DND-41 (cell line): Measurements from ENCODE around the gene STRN.

ENCODE experiments used
- ATAC-seq: fragments of 200-7000 bp; cut with Tn5 transposase; 3 replicates; pipeline ENCODE4 v1.9.1; 2021; ENCODE audit warnings: low read depth; ENCODE audit not compliant: insufficient read depth
- DNase-seq: peaks from one replicate; pipeline ENCODE4 v3.0.0-alpha.2; 2020
- H2AFZ ChIP-seq: 2 replicates; pipeline ENCODE4 v1.6.0; 2012; ENCODE audit warnings: low read depth, low read length
- H3K27ac ChIP-seq: 2 replicates; pipeline ENCODE4 v1.5.1; 2012; ENCODE audit warnings: low read length, inconsistent platforms
- H3K27me3 ChIP-seq: fragments of 200-600 bp; sonication (generic); 2 replicates; pipeline ENCODE4 v1.6.0; 2012; ENCODE audit warnings: low read length, mild to moderate bottlenecking, inconsistent platforms; ENCODE audit not compliant: insufficient read depth, poor library complexity
- H3K36me3 ChIP-seq: 2 replicates; pipeline ENCODE4 v1.5.1; 2012; ENCODE audit warnings: low read length, inconsistent platforms; ENCODE audit not compliant: insufficient read depth
- H3K4me1 ChIP-seq: 2 replicates; pipeline ENCODE4 v1.5.1; 2012; ENCODE audit warnings: mild to moderate bottlenecking, low read length; ENCODE audit not compliant: insufficient read depth
- H3K4me2 ChIP-seq: 2 replicates; pipeline ENCODE4 v1.6.0; 2012; ENCODE audit warnings: mild to moderate bottlenecking, moderate library complexity, low read length, inconsistent platforms; ENCODE audit not compliant: insufficient read depth
- H3K4me3 ChIP-seq, 2 experiments: fragments of 200-600 bp in 1 of 2; shearing (Covaris generic) in 1 of 2; 2 replicates each; pipeline ENCODE4 v1.5.1; 2012 to 2016; ENCODE audit warnings: inconsistent platforms in 2 of 2, low read length in 2 of 2, mild to moderate bottlenecking in 2 of 2, low read depth in 1 of 2, moderate library complexity in 1 of 2
- H3K79me2 ChIP-seq: 2 replicates; pipeline ENCODE4 v1.6.0; 2012; ENCODE audit warnings: low read length, inconsistent platforms; ENCODE audit not compliant: insufficient read depth
- H3K9ac ChIP-seq: 2 replicates; pipeline ENCODE4 v1.6.0; 2012; ENCODE audit warnings: low read depth, mild to moderate bottlenecking, inconsistent platforms, low read length, moderate library complexity
- H3K9me3 ChIP-seq: 2 replicates; pipeline ENCODE4 v1.5.1; 2012; ENCODE audit warnings: low read length, moderate library complexity, mild to moderate bottlenecking, inconsistent platforms; ENCODE audit not compliant: insufficient read depth, severe bottlenecking
- H4K20me1 ChIP-seq: 2 replicates; pipeline ENCODE4 v1.6.0; 2012; ENCODE audit warnings: low read length; ENCODE audit not compliant: insufficient read depth
- CTCF ChIP-seq: IDR thresholded peaks from 2 replicates; pipeline ENCODE4 v1.5.1; 2012; ENCODE audit warnings: borderline replicate concordance, low read length, moderate library complexity, mild to moderate bottlenecking; ENCODE audit not compliant: poor library complexity, severe bottlenecking; ENCODE audit errors: extremely low read depth
- EZH2 ChIP-seq: IDR thresholded peaks from 3 replicates; pipeline ENCODE4 v1.6.1; 2012; ENCODE audit warnings: borderline replicate concordance, low read depth, mild to moderate bottlenecking, moderate library complexity, low read length, inconsistent platforms; ENCODE audit not compliant: severe bottlenecking

STRN gene

GRCh38 chr2:36960005-36960675, 6.2 kb downstream of the STRN start:
- Histone ChIP-seq H3K27ac (no peak overlapping the region), H3K9me3 (no peaks in the 10 kb centered on the region), H2AFZ (no peak overlapping the region), H3K4me1 (peaks cover 9% of the 10 kb centered on the region), H3K79me2 (peaks cover 88% of the 10 kb centered on the region), H3K36me3 (no peaks in the 10 kb centered on the region; the same call in 1 of the 2 replicates), H4K20me1 (peaks cover 15% of the 10 kb centered on the region; the same call in 1 of the 2 replicates), H3K27me3 (no peaks in the 10 kb centered on the region), H3K4me2 (no peak overlapping the region), H3K4me3 (no peak overlapping the region), H3K9ac (no peak overlapping the region)
- DNase-seq (no peak), ATAC-seq (no peak)
- TF ChIP-seq EZH2 (no peak), CTCF (no peak)

- TF ChIP-seq EZH2, result no peak
- TF ChIP-seq CTCF, result no peak
- H3K36me3 ChIP-seq, result peaks cover 8% of the 10 kb centered on the region
- peaks cover 78% of the 10 kb centered on the region for H3K79me2 ChIP-seq
- ATAC-seq (no peak), DNase-seq (no peak)
- H3K4me2 ChIP-seq, result no peak overlapping the region
- H3K9me3 ChIP-seq, result no peaks in the 10 kb centered on the region
- H3K4me1 ChIP-seq, result no peaks in the 10 kb centered on the region
- no peak overlapping the region for H2AFZ ChIP-seq
- peaks cover 32% of the 10 kb centered on the region; the same call in 1 of the 2 replicates for H4K20me1 ChIP-seq
- H3K4me3 ChIP-seq, result no peak overlapping the region
- no peak overlapping the region for H3K9ac ChIP-seq
- H3K27me3 ChIP-seq, result no peaks in the 10 kb centered on the region
- no peak overlapping the region for H3K27ac ChIP-seq
Measured at GRCh38 chr2:36954977-36955607, 11.2 kb downstream of the STRN start.

GRCh38 chr2:36952748-36953197, 13.6 kb downstream of the STRN start:
- DNase-seq (no peak), ATAC-seq (no peak)
- Histone ChIP-seq H4K20me1 (peaks cover 32% of the 10 kb centered on the region; the same call in 1 of the 2 replicates), H2AFZ (no peak overlapping the region), H3K9ac (no peak overlapping the region), H3K4me3 (no peak overlapping the region), H3K4me1 (no peaks in the 10 kb centered on the region), H3K4me2 (no peak overlapping the region), H3K27ac (no peak overlapping the region), H3K79me2 (peaks cover 76% of the 10 kb centered on the region), H3K27me3 (no peaks in the 10 kb centered on the region), H3K9me3 (no peaks in the 10 kb centered on the region), H3K36me3 (peaks cover 8% of the 10 kb centered on the region)
- TF ChIP-seq CTCF (no peak), EZH2 (no peak)
